HG02870 (cell line): ENCODE measurements around the gene S100A12.

Experiments used
- ATAC-seq: cut with Tn5 transposase; IDR thresholded peaks from one replicate; pipeline ENCODE4 v1.9.1; 2021; ENCODE audit warnings: mild to moderate bottlenecking, moderate library complexity; ENCODE audit not compliant: unreplicated experiment

Gene S100A12

DNA sequence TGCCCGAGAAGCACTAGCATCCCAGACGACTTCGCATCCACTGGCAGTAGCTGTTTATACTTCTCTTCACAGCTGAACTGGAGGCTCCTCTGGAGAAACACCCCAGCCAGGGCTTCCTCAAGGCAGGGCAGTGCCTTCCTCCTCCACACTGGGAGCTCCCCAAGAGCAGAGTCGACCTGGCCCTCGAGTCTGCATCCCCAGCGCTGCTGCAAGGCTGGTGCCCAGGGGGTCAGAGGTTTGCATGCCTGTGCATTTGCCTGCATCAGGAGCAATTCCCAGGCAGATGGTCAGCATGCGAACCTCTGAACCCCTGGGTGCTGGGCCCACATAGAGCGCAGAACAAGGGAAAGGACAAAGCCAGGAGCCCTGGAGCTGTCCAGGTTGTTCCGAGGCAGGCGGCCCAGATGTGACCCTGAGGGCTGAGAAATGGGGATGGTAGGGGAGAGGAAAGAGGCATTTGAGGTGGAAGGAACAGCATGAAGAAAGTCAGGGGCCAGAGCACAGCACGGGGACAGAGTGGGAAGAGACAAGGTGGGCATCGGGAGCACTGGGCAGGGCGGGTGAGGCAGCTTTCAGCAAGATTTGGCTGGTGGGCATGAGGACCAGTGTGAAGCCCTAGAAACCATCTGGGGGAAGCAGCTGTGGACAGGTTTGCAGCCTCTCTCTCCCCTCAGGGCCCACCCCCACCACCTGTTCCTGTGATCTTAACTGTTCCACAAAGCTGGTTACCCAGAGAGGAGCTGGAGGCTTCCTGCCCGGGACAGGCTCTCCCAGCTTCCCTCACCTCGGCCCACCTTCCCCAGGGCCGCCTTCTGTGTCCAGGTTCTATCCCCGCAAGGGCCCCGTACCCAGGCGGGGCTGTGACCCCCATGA, 21.9 kb upstream of the S100A12 start:
- no peak for ATAC-seq

DNA sequence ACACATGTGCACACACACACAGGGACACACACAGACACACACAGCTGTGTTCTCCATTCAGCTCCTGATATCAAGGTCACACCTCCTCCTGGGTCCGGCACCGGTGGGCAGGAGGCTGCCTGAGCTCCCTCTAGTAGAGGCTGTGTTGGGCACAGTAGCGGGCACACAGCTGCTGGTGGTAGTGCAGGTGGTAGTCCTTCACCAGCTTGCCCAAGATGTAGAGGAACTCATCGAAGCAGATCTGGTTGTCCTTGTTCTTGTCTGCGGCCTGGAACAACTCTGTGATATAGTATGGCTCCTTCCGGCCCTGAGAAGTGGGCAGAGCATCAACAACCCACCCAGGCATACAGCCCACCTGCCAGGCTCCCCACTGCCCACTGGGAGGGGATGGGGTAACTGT, 21.0 kb upstream of the S100A12 start:
- ATAC-seq: no peak

DNA sequence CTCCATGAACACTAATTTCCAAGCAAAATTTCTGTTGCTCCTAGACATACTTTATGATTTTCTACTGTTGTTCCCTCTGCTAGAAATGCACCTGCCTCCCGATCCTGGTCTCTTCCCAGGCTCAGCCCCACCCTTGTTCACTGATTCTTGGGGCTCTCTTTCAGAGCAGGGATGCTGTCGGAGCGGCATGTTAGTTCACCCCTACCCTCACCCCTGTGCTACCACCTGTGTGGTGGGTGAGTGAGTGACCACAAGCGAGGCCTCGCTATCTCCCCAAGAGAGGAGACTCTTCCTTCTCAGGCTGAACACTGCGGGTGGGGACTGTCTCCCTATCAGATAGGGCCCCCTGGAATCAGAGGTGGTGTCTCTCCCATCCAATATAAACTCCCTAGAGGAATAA, 20.4 kb upstream of the S100A12 start:
- ATAC-seq: no peak

DNA sequence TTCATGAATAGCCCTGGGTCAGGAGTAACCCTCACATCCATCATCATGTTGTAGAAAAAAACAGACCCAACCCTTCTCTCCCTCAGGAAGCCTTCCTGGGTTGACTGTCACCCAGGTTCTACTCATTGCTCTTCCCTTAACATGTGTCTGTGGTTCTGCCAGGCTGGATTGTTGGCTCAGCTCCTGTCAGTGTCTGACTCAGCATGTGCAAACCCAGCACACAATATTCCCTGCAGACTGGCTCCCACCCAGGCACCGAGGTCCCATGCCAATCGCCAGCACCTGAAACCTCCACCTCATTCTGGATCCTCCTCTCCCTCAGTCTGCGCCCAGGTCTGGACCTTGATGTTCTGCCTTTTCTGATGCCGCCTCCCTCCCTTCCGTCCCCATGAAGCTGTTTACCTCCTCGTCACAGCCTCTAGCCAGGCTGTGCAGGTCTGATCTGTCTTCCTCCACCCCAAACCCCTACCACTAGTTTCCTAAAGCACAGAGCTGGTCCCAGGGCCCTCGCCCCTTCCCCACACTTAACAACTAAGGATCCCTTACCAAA, 19.8 kb upstream of the S100A12 start:
- no peak for ATAC-seq

DNA sequence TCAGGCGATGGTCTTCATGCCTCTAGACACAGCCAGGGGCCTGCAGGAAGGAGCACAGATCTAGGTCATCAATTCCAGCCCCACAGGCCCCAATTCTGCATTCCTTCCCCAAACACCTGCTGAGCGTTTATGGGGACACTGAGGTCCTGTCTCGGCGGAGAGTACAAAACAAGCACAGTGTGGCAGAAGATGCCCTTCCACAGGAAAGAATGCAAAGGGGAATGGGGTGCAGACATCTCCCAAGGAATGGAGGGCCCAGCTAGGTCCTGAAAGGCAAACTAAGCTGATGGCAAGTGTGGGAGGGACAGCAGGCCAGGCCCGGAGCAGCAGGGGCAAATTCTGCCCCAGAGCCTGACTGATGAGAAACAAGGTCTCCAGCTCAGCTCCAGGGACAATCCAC, 19.0 kb upstream of the S100A12 start:
- ATAC-seq: no peak

DNA sequence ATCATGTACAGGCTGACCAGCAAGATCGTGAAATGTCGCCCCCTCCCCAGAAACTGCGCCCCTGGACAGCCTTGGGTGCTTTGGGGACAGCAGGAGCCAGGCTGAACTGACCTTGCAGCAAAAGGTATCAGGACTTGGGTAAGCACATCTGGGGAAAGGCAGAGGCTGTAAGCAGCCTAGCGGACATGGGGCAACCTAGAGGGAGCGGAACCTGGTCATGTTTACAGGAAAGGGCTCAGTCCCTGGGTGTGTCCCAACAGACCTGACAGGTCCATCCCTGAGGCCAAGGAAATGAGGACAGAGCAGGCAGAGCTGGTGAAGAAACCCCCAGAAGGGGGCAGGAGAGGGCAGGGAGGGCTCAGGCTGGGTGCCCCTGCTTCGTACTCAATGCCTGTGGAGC, 18.5 kb upstream of the S100A12 start:
- ATAC-seq: no peak

DNA sequence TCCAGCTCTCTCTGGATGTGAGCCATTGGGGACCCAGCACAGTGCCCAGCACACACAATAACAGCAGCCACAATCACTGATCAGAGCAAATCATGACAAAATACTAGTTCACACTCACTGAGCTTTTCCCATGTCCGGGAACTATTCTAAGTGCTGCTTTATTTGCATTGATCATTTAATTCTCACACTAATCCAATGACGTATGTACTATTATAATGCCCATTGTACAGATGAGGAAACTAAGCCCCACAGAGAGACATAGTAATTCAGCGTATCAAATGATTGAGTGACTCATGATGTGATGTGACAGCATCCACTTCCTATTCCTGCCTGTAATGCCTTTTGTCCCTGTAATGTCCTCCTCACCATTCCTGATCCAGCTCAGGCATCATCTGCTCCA, 17.4 kb upstream of the S100A12 start:
- no peak for ATAC-seq

DNA sequence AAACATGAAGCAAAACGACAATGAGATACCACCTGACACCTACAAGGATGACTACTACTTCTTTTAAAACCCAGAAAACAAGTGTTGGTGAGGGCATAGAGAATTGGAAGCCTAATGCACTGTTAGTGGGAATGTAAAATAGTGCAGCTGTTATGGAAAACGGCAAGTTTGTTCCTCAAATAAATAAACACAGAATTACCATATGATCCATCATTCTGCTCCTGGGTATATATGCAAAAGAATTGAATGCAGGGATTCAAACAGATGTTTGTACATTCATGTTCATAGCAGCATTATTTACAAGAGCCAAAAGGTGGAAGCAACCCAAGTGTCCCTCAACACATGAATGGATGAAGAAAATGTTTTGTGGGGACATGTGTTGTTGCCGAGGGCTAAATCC, 16.8 kb upstream of the S100A12 start:
- ATAC-seq: no peak

DNA sequence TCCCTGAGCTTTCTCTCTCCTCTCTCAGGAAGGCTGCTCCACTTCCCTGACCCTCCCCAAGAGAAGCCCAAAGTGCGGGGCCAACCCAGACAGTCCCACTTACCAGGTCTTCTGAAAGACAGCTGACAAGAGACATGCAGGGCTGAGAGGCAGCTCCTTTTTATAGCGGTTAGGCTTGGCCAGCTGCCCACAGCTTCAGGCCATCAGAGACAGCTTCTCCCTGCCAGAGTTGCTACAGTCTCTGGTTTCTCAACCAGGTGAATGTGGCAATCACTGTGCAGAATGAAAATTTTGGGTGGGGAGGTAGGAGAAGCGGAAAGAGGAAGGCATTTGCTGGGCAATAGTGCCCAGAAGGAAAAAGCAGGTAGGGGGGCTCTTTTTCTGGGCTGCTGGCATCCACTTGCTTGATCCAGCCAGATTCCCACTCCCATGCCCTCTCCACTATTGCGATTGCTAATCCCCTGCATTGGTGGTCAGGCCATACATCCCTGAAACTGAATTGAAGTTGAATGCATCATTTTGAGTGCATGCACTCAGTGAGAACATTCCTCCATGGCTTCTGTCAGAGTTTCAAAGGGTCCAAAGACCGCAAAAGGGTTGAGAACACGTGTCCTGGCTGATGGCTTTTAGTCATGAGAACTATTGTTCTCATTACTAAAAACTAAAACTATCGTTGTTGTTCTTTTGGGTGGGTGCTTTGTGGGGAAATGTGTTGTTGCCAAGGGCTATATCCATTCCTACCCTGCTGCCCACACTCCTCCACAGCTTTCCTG, 15.7 kb upstream of the S100A12 start, which contains the start of gene S100A8:
Gene S100A8 (minus strand): TSS at position 136 of the 773 bp plus-strand sequence. CDS start 538 bp downstream, outside the sequence.
- no peak for ATAC-seq

DNA sequence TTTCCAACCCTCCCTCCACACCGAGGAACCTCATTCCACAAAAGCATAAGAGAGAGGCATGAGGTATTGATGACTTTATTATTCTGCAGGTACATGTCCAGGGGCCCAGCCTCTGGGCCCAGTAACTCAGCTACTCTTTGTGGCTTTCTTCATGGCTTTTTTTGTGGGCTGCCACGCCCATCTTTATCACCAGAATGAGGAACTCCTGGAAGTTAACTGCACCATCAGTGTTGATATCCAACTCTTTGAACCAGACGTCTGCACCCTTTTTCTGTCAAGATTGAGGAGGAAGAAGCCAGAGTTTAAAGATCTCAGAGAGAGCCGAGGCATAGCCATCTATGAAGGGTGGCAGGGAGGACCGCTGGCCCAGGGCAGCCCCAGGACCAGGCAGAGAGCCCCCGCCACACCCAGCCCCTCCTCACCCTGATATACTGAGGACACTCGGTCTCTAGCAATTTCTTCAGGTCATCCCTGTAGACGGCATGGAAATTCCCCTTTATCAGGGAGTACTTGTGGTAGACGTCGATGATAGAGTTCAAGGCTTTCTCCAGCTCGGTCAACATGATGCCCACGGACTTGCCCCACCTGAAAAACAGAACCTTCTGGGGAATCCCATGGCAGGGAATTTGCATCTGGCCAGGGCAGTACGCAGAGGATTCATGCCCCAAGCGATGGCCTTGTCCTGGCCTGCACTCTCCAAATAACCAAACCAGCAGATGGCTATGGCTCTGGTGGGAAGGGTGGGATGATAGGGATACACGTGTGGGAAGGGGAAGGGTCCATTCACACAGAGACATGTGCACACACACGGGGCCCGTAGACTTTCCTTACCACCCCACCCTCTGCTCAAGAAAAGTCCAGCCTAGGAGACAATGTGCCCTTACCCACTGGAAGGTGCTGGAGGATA, 14.8 kb upstream of the S100A12 start:
- no peak for ATAC-seq

DNA sequence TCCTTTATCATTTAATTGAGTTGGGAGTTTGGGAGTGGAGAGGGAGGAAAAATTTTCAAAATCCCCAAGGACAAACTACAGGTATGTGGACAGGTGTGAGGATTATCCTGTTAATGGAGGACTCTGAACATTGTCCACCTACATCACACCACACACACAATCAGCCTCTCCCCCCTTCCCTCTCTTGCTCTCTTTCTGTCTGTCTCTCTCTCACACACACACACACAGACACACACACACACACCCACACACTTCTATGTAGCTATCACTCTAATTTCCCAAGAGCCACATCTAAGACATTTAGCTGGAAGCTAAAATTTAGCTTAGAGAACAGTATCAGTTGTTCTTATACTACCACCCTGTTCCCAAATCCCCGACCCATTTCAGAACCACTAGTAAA, 14.0 kb upstream of the S100A12 start:
- no peak for ATAC-seq

DNA sequence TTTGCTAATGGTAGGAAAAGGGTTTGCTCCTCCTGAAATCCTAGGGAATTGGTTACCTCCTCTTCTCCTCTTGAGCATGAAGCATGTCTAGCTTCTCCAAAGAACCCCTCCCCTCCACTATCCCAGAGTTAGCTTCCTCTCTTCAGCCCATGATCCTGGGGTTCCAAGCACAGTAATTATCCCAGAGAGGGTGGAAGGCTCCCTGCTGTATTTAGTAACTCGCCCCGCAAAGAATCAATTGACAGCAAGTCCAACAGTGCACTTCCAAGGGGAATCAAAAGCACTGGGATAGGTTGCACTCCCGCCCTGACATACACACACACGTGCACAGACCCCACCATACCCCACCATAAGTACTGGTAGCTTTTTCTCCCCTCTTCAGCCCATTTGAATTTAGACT, 12.4 kb upstream of the S100A12 start:
- ATAC-seq: no peak

DNA sequence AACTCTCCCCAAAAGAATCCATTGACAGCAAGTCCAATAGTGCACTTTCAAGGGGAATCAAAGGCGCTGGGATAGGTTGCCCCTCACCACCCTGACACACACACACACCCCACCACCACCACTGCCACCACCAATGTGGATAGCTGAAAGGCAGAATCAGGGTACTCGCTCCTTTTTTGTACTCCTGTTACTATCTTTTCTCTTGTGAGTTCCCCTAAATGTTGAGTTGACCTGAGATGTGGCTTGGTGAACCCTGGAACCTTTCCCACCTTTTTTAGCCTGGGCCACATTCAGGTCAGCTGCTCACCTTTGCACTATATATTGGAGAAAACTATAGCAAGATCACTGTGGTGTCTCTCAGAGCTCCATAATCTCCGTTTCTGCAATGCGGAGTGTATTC, 11.6 kb upstream of the S100A12 start:
- no peak for ATAC-seq

DNA sequence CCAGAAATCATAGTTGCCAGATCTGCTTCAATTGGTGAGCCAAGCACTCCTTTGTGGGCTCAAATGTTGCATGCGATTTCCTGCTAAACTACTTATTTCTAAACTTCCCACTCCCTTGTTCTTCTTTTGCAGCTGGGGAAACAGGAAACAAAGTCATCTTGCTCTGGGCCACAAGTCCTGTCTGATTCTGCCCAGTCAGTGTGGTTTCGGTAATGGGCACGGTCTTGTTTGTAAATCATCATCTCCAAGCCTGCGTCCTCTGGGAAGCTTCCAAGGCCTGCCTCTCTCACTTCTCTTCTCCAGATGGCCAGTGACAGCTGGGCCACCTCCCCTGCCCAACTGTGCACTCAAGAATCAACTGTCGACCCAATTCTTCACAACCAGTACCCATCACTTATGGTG, 11.1 kb upstream of the S100A12 start:
- ATAC-seq: no peak

DNA sequence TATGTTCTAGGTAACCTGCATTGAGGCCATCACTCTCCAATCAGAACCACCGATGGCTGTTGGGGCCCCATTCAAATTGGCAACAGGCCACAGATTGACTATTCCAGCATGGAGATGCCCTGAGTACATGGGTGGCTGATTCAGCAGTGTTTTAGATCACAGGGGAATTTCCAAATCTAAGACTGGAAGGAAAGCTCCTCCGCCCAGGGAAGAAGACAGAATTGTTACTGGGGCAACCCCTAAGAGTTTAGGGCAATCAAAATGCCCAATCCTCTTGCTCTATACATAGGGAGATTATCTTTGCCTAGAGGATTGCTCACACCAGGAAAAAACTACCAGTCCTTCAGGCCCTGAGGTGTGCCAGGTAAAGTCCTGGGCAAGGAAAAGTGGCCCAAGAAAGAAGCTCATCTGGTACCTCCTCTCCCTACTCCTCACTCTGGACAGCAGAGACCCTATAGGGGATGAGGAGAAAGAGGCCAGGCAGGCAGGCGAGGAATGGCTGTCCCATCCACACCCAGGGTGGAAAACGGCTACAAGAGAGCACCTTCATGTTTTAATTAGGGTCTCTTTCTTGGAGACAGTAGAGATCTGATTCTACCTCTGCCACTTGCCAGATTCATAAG, 9.6 kb upstream of the S100A12 start:
- ATAC-seq: no peak

DNA sequence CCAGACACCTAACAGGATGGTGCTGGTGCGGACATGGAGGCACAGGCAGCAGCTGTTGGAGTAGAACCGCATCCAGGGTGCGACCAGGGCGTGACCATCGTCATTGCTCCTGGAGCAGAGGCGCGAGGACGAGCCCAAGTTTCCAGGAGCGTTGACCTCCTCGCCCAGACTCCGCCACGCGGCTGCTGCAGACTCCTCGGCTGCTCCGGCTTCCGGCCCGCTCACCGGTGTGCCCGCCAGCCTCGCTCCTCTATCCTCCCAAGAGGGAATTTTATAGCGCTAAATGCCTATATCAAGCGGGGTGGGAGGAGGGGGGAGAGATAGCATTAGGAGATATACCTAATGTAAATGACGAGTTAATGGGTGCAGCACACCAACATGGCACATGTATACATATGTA, 5.3 kb upstream of the S100A12 start:
- no peak for ATAC-seq

DNA sequence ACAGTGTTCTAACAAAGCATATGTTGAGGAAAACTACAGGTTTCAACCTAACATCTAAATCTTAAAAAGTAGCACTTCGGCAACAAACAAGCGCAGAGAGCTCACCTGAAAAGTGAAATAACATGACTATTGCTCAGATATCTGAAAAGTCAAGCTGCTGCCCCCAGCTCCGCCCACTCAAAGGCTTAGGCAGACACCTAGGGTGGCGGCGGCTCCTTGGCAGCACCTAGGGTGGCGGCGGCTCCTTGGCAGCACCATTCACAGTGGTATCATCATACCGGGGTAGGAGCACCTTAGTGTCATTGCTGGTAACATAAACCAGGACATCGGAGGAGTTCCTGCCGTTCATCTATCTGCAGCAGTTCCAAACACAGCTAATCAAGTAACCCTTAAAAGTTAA, 4.2 kb upstream of the S100A12 start:
- ATAC-seq: no peak

DNA sequence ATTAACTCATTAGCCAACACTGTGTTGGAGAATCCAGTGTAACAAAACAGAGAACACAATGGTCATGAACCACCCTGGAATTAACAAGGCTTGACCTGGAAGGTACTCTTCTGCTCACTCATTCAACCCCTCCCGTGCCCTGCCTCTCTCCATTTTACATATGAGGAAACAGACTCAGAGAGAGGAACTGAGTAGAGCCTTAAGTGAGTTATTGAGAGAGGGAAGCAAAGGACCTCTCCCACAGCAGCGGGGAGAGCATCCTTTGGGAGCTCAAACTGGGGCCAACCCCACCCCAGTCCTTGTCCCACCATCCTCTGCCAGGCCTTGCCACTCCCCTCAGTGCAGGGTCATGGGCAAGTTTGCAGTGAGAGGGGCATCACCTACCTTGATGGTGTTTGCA, 1.4 kb downstream of the S100A12 start:
- ATAC-seq: no peak

DNA sequence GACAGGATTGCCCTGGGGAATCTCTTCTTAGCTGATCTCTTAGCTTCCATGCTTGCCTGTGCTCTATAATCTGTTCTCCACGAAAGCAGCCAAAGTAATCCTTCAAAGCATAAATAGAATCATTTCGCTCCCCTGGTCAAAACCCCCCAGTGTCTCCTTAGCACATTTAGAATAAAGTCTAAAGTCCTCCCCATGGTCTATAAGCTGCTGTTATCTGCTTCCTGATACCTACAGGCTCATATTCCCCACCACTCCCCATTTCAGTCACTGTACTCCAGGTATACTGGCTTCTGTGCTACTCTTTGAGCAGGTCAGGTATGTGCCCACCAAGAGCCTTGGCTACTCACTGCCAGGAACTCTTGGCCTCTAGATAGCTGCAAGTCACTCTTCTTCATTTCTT, 2.9 kb downstream of the S100A12 start:
- ATAC-seq: no peak

DNA sequence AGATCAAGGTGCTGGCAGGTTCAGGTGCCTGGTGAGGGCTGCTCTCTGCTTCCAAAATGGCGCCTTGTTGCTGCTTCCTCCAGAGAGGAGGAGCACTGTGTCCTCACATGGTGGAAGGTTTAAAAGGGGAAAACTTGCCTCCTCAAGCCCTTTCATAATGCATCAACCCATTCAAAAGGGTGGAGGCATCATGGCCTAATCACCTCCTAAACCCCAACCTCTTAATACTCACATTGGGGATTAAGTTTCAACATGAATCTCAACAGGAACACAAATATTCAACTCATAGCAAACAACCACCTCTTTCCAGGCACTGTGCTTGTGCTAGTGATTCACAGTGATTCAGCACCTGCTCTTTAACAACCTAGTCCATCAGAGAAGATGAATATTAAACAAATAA, 4.2 kb downstream of the S100A12 start:
- no peak for ATAC-seq
